ENCODE measurements around the gene ARMH4.

GRCh38 chr14:58193542-58193941 lies 41.5 kb upstream of the ARMH4 start:
- TF ChIP-seq TAF1 (IDR thresholded peaks at IDR 0.05; ENCODE audit: borderline replicate concordance, low read depth, low read length) (no peak), USF2 (IDR thresholded peaks at IDR 0.05; ENCODE audit: borderline replicate concordance, low read depth, low read length) (no peak), NKRF (conservative IDR thresholded peaks at IDR 0.05) (no peak), SMAD1 (IDR thresholded peaks at IDR 0.05; ENCODE audit: low read depth, partially characterized antibody) (no peak), CTCF (IDR thresholded peaks at IDR 0.05 in 2 of 3, conservative IDR thresholded peaks at IDR 0.05 in 1 of 3; ENCODE audit: control insufficient read depth in 2 of 3, extremely low read depth in 1 of 3, insufficient read depth in 1 of 3, low read depth in 3 of 3, low read length in 3 of 3) (no peak), NBN (IDR thresholded peaks at IDR 0.05) (no peak)
